OCI-LY1 (cell line): ENCODE measurements around the gene SLC22A23.

Experiments used
- EZH2 ChIP-seq: fragments of 200-600 bp; sonication (generic), shearing (Covaris generic); IDR thresholded peaks from 2 replicates; pipeline ENCODE4 v1.8.0; 2017; ENCODE audit warnings: borderline replicate concordance, mixed run types, mild to moderate bottlenecking, antibody characterized with exemption, low read length, moderate library complexity, mixed read lengths
- TF ChIP-seq, protein P1 (sequence below): fragments of 200-600 bp; sonication (generic), shearing (Covaris generic); IDR thresholded peaks from 2 replicates; pipeline ENCODE4 v1.5.1; 2017; ENCODE audit warnings: mild to moderate bottlenecking, antibody characterized with exemption, low read length, moderate library complexity, mixed read lengths

DNA sequence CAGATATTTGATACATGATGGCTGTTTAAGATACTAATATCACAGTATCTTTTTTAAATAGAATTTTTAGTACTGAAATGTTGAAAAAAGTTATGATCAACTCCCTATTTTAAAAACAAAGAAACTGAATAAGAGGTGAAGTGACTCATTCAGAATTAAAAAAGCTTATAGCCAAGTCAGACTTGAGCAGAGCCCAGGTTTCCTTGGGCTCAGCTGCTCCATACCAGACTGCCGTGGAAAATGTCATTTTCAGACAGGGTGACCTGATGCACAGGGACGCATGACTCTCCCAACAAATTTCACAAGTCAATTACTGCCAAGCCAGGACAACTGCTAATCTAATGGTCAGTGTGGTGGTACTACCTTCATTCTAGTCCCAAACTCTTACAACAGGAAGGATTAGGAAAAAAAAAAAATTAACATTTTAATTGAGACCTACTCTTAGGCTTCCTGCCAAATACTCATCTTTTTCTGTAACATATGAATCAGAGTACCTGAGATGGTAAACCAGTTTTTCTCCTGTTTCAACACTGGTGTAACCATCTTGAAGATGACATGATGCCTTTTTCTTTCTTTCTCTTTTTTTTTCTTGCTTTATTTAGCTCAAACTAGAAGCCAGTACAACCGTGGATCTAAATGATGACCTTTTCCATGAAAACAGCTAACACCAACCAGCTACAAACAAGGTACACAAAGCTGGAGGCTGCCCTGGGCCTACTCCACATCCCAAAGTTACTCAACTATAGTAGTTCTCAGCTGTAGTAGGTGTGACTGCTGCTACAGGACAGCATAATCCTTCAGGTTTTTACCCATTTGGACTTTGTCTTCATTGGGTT, 30.5 kb downstream of the SLC22A23 start:
- TF ChIP-seq, protein P1, sequence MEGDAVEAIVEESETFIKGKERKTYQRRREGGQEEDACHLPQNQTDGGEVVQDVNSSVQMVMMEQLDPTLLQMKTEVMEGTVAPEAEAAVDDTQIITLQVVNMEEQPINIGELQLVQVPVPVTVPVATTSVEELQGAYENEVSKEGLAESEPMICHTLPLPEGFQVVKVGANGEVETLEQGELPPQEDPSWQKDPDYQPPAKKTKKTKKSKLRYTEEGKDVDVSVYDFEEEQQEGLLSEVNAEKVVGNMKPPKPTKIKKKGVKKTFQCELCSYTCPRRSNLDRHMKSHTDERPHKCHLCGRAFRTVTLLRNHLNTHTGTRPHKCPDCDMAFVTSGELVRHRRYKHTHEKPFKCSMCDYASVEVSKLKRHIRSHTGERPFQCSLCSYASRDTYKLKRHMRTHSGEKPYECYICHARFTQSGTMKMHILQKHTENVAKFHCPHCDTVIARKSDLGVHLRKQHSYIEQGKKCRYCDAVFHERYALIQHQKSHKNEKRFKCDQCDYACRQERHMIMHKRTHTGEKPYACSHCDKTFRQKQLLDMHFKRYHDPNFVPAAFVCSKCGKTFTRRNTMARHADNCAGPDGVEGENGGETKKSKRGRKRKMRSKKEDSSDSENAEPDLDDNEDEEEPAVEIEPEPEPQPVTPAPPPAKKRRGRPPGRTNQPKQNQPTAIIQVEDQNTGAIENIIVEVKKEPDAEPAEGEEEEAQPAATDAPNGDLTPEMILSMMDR: no peak
- TF ChIP-seq EZH2: no peak
